Measurements from ENCODE around the gene PIK3R4. TPM values are rescaled to one million over a fixed set of nuclear protein-coding genes. Genes with fewer than 3 reads are reported as not detected.

PIK3R4 gene
- total RNA-seq, 1 donor: 35.5 TPM

DNA sequence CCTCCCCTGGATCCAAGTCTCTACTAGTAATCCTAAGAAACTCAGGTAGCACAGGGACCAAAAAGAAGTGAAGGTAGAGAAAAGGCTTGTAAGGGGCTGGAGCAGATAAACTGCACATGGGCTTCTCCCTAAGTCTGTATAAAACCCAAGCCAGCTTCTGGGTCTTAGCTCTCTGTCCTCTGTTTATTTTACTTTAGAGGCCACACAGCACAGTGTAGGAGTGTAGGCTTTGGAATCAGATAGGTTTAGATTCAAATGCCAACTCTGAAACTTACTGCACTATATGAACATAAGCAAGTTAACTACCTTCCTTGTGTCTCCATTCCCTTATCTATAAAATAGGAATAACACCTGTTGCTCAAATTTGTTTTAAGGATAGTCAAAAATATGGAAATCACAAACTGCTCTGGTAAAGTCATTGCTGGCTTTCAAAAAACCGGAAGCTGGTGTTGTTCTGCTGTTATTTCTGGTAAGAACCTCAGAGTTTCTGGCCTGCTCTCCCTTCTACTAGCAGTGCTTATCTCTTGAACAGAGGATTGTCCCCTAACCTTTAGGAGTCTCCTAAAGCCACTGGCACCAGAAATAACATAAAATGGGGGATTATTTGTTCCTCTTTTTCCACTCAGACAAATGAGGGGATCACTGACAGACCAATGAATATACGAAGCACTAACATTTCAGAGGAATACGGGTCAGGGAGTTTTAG is 33.8 kb downstream of the PIK3R4 start:
- H3K4me2 ChIP-seq (ENCODE audit: insufficient read depth, low read length): no peak overlapping the region
- TF ChIP-seq, protein P1, sequence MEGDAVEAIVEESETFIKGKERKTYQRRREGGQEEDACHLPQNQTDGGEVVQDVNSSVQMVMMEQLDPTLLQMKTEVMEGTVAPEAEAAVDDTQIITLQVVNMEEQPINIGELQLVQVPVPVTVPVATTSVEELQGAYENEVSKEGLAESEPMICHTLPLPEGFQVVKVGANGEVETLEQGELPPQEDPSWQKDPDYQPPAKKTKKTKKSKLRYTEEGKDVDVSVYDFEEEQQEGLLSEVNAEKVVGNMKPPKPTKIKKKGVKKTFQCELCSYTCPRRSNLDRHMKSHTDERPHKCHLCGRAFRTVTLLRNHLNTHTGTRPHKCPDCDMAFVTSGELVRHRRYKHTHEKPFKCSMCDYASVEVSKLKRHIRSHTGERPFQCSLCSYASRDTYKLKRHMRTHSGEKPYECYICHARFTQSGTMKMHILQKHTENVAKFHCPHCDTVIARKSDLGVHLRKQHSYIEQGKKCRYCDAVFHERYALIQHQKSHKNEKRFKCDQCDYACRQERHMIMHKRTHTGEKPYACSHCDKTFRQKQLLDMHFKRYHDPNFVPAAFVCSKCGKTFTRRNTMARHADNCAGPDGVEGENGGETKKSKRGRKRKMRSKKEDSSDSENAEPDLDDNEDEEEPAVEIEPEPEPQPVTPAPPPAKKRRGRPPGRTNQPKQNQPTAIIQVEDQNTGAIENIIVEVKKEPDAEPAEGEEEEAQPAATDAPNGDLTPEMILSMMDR (IDR thresholded peaks at IDR 0.05; ENCODE audit: extremely low read depth, low read depth, low read length): no peak

DNA sequence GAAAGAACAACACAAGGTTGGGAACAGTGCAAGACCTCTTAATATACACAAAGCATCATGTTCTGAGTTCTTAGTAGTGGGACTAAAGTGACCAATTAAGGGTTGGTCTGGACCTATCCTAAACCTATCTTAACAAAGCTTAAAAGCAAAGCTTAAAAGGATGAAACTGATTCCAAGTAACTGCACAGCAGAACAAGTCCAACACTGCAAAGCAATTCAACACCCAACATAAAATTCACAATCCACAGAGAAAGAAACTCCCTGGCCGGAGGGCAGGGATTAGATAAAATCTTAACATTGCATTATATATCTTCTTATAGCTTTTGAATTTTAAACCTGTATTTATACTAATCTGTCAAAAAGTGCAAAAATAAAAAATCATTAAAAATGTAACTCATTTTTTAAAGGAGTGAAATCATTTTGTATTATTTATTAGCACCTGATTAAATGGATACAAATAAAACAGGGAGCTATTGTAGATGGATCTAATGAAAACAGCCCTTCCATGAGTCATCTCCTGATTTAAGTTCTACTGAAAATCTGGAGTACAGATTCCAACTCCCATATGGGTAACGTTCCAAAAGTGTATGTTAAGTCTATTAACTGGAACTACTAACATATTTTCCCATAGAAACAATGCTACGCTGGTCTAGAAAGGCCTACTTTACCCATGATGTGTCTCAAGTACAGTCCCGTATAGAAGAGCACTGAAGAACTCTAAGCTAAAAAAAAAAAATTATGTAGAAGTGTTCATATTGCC is 34.9 kb downstream of the PIK3R4 start:
- no peak for DNase-seq (ENCODE audit: insufficient read length, low spot score, missing footprints)
- Histone ChIP-seq H3K4me1 (ENCODE audit: insufficient read depth, low read length) (no peaks in the 10 kb centered on the region), H3K4me2 (ENCODE audit: insufficient read depth, low read length) (no peak overlapping the region), H3K9me3 (ENCODE audit: low read depth, low read length) (no peaks in the 10 kb centered on the region), H3K27me3 (ENCODE audit: insufficient read depth, low read length) (no peaks in the 10 kb centered on the region), H3K4me3 (ENCODE audit: insufficient read depth, low read length) (no peak overlapping the region), H2AFZ (ENCODE audit: low read length) (no peak overlapping the region), H4K20me1 (ENCODE audit: insufficient read depth, low read length) (no peaks in the 10 kb centered on the region), H3K79me2 (ENCODE audit: insufficient read depth, low read length) (no peaks in the 10 kb centered on the region), H3K36me3 (ENCODE audit: insufficient read depth, low read length) (peaks cover 13% of the 10 kb centered on the region), H3K27ac (ENCODE audit: low read depth, low read length) (no peak overlapping the region)
- TF ChIP-seq, protein P1 (IDR thresholded peaks at IDR 0.05; ENCODE audit: extremely low read depth, low read depth, low read length): no peak

More for the DNA sequence above, 33.8 kb downstream of the PIK3R4 start:
- Histone ChIP-seq H3K27me3 (ENCODE audit: insufficient read depth, low read length) (no peaks in the 10 kb centered on the region), H4K20me1 (ENCODE audit: insufficient read depth, low read length) (no peaks in the 10 kb centered on the region), H3K4me1 (ENCODE audit: insufficient read depth, low read length) (no peaks in the 10 kb centered on the region), H3K9me3 (ENCODE audit: low read depth, low read length) (no peaks in the 10 kb centered on the region), H2AFZ (ENCODE audit: low read length) (no peak overlapping the region), H3K4me3 (ENCODE audit: insufficient read depth, low read length) (no peak overlapping the region), H3K27ac (ENCODE audit: low read depth, low read length) (no peak overlapping the region), H3K36me3 (ENCODE audit: insufficient read depth, low read length) (peaks cover 12% of the 10 kb centered on the region), H3K79me2 (ENCODE audit: insufficient read depth, low read length) (no peaks in the 10 kb centered on the region)
- peak; percentile 19 for DNase-seq (ENCODE audit: insufficient read length, low spot score, missing footprints)

DNA sequence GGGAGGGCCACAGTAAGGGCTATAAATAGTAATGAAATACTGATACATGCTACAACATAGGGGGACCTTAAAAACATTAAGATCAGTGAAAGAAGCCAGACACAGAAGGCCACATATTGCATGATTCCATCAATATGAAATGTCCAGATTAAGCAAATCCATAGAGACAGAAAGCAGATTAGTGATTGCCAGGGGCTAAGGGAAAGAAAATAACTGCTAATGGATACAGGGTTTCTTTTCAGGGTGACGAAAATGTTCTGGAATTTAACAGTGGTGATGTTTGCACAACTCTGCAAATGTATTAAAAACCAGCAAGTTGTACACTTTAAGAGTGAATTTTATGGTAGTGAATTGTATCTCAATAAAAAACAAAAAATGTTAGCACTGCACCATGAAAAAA is 37.0 kb downstream of the PIK3R4 start:
- Histone ChIP-seq H3K27ac (ENCODE audit: low read depth, low read length) (no peak overlapping the region), H3K79me2 (ENCODE audit: insufficient read depth, low read length) (no peaks in the 10 kb centered on the region), H3K9me3 (ENCODE audit: low read depth, low read length) (no peaks in the 10 kb centered on the region), H2AFZ (ENCODE audit: low read length) (no peak overlapping the region), H3K36me3 (ENCODE audit: insufficient read depth, low read length) (peaks cover 5% of the 10 kb centered on the region), H3K27me3 (ENCODE audit: insufficient read depth, low read length) (no peaks in the 10 kb centered on the region), H4K20me1 (ENCODE audit: insufficient read depth, low read length) (no peaks in the 10 kb centered on the region), H3K4me3 (ENCODE audit: insufficient read depth, low read length) (no peak overlapping the region), H3K4me1 (ENCODE audit: insufficient read depth, low read length) (no peaks in the 10 kb centered on the region), H3K4me2 (ENCODE audit: insufficient read depth, low read length) (no peak overlapping the region)
- no peak for DNase-seq (ENCODE audit: insufficient read length, low spot score, missing footprints)
- TF ChIP-seq, protein P1 (IDR thresholded peaks at IDR 0.05; ENCODE audit: extremely low read depth, low read depth, low read length): no peak

DNA sequence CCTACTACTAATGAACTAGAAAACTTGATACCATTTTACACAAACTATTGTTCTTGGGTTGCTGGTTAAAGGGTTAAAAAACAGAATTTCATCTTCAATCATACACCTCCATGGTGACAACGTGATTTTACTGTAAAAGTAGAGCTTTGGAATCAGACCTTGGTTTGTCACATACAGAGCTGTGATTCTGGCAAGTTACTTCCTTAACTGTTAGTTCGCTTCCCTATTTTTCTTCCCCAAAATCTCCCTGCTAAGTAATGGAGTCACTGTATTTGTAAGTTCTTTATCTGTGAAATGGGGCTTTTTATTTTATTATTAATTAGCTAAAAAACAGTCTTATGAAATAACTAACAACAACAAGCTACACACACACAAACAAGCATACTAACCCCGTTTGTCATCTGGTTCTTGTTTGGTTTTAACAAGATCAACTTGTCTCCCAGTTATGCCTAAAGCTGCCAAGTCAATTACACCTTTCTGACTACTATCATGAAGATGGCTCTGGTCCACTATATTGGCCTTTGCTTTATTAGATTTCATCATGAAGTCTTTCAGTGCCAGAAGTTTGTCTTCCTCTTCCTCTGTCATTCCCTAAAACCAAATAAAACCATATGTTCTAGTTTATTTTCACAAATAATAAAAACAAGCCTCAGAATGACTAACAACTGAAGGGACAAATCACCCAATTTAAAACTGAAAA is 38.6 kb downstream of the PIK3R4 start:
- H3K4me2 ChIP-seq (ENCODE audit: insufficient read depth, low read length): no peak overlapping the region
- no peaks in the 10 kb centered on the region for H3K79me2 ChIP-seq (ENCODE audit: insufficient read depth, low read length)
- H4K20me1 ChIP-seq (ENCODE audit: insufficient read depth, low read length): no peaks in the 10 kb centered on the region
- H3K9me3 ChIP-seq (ENCODE audit: low read depth, low read length): no peaks in the 10 kb centered on the region
- H3K4me1 ChIP-seq (ENCODE audit: insufficient read depth, low read length): no peaks in the 10 kb centered on the region
- H3K36me3 ChIP-seq (ENCODE audit: insufficient read depth, low read length): peaks cover 8% of the 10 kb centered on the region
- TF ChIP-seq, protein P1 (IDR thresholded peaks at IDR 0.05; ENCODE audit: extremely low read depth, low read depth, low read length): no peak
- no peak overlapping the region for H3K4me3 ChIP-seq (ENCODE audit: insufficient read depth, low read length)
- DNase-seq (ENCODE audit: insufficient read length, low spot score, missing footprints): no peak
- no peaks in the 10 kb centered on the region for H3K27me3 ChIP-seq (ENCODE audit: insufficient read depth, low read length)
- H2AFZ ChIP-seq (ENCODE audit: low read length): no peak overlapping the region
- H3K27ac ChIP-seq (ENCODE audit: low read depth, low read length): no peak overlapping the region
